Body of pancreas (tissue), 4 donors: ENCODE results near the gene SLC6A7.

ENCODE experiments used
- CTCF ChIP-seq, 7 experiments: fragments of 450-650 bp in 4 of 7; fragments of 200-600 bp in 3 of 7; sonication (generic) in 3 of 7; IDR thresholded peaks; one replicate each; pipeline ENCODE4 v1.5.1; 2016 to 2019; ENCODE audit warnings: antibody characterized with exemption in 7 of 7
- POLR2A ChIP-seq, 3 donors: fragments of 450-650 bp; IDR thresholded peaks; one replicate each; pipeline ENCODE4 v1.6.1; 2016; ENCODE audit warnings: antibody characterized with exemption in 3 of 3, mild to moderate bottlenecking in 2 of 3

GRCh38 chr5:150159031-150159430 is 30.8 kb upstream of the SLC6A7 start:
- TF ChIP-seq CTCF (IDR thresholded peaks at IDR 0.05) (no peak), POLR2A (IDR thresholded peaks at IDR 0.05) (no peak)
